ENCODE results near the gene PARD3B. TPM values are rescaled to one million over a fixed set of nuclear protein-coding genes. Genes with fewer than 3 reads are reported as not detected.

PARD3B gene
- total and polyA plus RNA-seq, 9 donors: 6.4 to 15.3 (median 7.5) TPM

DNA sequence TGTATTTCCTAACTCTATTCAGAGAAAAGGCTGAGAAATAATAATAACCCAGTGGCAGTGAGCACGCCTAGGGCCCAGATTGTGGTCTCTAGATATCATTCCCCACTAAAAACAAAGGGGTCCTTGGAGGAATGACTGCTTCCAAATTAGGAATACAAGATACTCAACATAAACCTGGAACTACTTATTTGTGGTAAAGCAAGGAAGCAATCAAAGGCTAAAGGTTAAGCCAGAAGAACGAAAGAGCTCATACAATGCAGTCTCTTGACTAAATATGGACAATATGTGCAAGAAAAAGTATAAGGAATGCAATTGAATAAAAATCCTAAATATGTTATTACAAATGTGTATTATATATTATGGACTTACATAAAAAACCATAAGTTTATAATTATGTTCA lies 883.5 kb downstream of the PARD3B start:
- Histone ChIP-seq H3K36me3 (ENCODE audit: control insufficient read depth, insufficient read depth, low read length) (no peaks in the 10 kb centered on the region), H3K4me1 (ENCODE audit: control insufficient read depth, insufficient read depth, low read length) (no peaks in the 10 kb centered on the region), H3K9me3 (replicated peaks; ENCODE audit: control insufficient read depth, low read depth, low read length) (no peaks in the 10 kb centered on the region), H3K4me3 (ENCODE audit: low read length) (no peak overlapping the region), H3K27me3 (ENCODE audit: control insufficient read depth, insufficient read depth, low read length) (no peaks in the 10 kb centered on the region), H3K27ac (ENCODE audit: low read length) (no peak overlapping the region)
- WGBS (ENCODE audit: insufficient coverage): no CpG with 5 or more reads among the region's 2 CpGs
- no peak for DNase-seq

DNA sequence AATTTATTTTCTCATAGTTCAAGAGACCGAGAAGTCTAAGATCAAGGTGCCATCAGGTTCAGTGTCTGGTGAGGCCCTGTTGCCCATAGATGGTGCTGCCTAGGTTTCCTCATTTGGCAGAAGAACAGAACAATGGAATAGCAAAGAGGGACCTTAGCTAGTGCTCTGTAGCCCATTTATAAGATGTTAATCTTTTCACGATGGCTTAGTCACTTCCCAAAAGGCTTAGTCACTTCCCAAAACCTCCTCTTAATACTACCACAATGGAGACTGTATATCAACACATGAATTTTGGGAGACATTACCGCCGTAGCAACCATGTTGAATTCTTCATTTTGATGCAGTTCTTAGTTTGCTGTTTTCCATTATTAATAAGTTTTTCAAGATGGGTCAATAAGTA lies 890.7 kb downstream of the PARD3B start:
- Histone ChIP-seq H3K27me3 (ENCODE audit: control insufficient read depth, insufficient read depth, low read length) (no peaks in the 10 kb centered on the region), H3K36me3 (ENCODE audit: control insufficient read depth, insufficient read depth, low read length) (no peaks in the 10 kb centered on the region), H3K9me3 (replicated peaks; ENCODE audit: control insufficient read depth, low read depth, low read length) (no peaks in the 10 kb centered on the region), H3K27ac (ENCODE audit: low read length) (no peak overlapping the region), H3K4me3 (ENCODE audit: low read length) (no peak overlapping the region), H3K4me1 (ENCODE audit: control insufficient read depth, insufficient read depth, low read length) (no peaks in the 10 kb centered on the region)
- no CpG with 5 or more reads among the region's 4 CpGs for WGBS (ENCODE audit: insufficient coverage)
- no peak for DNase-seq

- no peak overlapping the region for H3K27ac ChIP-seq (ENCODE audit: low read length)
- peaks cover 3% of the 10 kb centered on the region for H3K9me3 ChIP-seq (replicated peaks; ENCODE audit: control insufficient read depth, low read depth, low read length)
- H3K4me3 ChIP-seq (ENCODE audit: low read length): no peak overlapping the region
- no CpG with 5 or more reads among the region's 2 CpGs for WGBS (ENCODE audit: insufficient coverage)
- no peaks in the 10 kb centered on the region for H3K4me1 ChIP-seq (ENCODE audit: control insufficient read depth, insufficient read depth, low read length)
- H3K36me3 ChIP-seq (ENCODE audit: control insufficient read depth, insufficient read depth, low read length): no peaks in the 10 kb centered on the region
- DNase-seq: no peak
- H3K27me3 ChIP-seq (ENCODE audit: control insufficient read depth, insufficient read depth, low read length): no peaks in the 10 kb centered on the region
Measured at GRCh38 chr2:205438241-205438640, 893.0 kb downstream of the PARD3B start.

GRCh38 chr2:205439621-205440020 lies 894.3 kb downstream of the PARD3B start:
- Histone ChIP-seq H3K4me1 (ENCODE audit: control insufficient read depth, insufficient read depth, low read length) (no peaks in the 10 kb centered on the region), H3K36me3 (ENCODE audit: control insufficient read depth, insufficient read depth, low read length) (peaks cover 2% of the 10 kb centered on the region), H3K27me3 (ENCODE audit: control insufficient read depth, insufficient read depth, low read length) (no peaks in the 10 kb centered on the region), H3K4me3 (ENCODE audit: low read length) (no peak overlapping the region), H3K27ac (ENCODE audit: low read length) (no peak overlapping the region), H3K9me3 (replicated peaks; ENCODE audit: control insufficient read depth, low read depth, low read length) (peaks cover 6% of the 10 kb centered on the region)
- no peak for DNase-seq
- 80% methylated on average over 1 of the region's 2 CpGs for WGBS (ENCODE audit: insufficient coverage)

- no peak overlapping the region for H3K4me3 ChIP-seq (ENCODE audit: low read length)
- H3K4me1 ChIP-seq (ENCODE audit: control insufficient read depth, insufficient read depth, low read length): no peaks in the 10 kb centered on the region
- no peaks in the 10 kb centered on the region for H3K27me3 ChIP-seq (ENCODE audit: control insufficient read depth, insufficient read depth, low read length)
- H3K36me3 ChIP-seq (ENCODE audit: control insufficient read depth, insufficient read depth, low read length): peaks cover 2% of the 10 kb centered on the region
- no peak overlapping the region for H3K27ac ChIP-seq (ENCODE audit: low read length)
- peaks cover 6% of the 10 kb centered on the region for H3K9me3 ChIP-seq (replicated peaks; ENCODE audit: control insufficient read depth, low read depth, low read length)
- no peak for DNase-seq
Measured at GRCh38 chr2:205441524-205441923, 896.2 kb downstream of the PARD3B start.

DNA sequence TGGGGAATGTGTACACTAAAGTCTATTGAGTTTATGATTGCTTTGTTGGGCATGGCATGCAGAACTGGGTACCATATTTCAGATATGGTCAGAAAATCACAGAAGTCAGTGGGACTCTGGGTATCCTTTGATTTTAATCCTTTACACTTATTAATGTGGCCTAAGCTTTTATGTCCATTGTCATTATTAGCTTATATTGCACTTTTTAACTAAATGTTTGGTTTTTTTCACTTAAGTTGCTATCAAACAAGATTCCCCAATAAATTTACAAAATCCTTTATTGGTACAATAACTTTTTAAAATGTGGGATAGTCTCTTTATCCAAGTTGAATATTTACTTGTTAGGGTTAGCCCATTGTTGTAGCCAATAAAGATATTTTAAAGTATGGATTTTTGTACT lies 902.9 kb downstream of the PARD3B start:
- H3K9me3 ChIP-seq (replicated peaks; ENCODE audit: control insufficient read depth, low read depth, low read length): peaks cover 3% of the 10 kb centered on the region
- H3K4me3 ChIP-seq (ENCODE audit: low read length): no peak overlapping the region
- H3K4me1 ChIP-seq (ENCODE audit: control insufficient read depth, insufficient read depth, low read length): no peaks in the 10 kb centered on the region
- no peaks in the 10 kb centered on the region for H3K27me3 ChIP-seq (ENCODE audit: control insufficient read depth, insufficient read depth, low read length)
- no peak for DNase-seq
- peaks cover 2% of the 10 kb centered on the region for H3K36me3 ChIP-seq (ENCODE audit: control insufficient read depth, insufficient read depth, low read length)
- H3K27ac ChIP-seq (ENCODE audit: low read length): no peak overlapping the region

DNA sequence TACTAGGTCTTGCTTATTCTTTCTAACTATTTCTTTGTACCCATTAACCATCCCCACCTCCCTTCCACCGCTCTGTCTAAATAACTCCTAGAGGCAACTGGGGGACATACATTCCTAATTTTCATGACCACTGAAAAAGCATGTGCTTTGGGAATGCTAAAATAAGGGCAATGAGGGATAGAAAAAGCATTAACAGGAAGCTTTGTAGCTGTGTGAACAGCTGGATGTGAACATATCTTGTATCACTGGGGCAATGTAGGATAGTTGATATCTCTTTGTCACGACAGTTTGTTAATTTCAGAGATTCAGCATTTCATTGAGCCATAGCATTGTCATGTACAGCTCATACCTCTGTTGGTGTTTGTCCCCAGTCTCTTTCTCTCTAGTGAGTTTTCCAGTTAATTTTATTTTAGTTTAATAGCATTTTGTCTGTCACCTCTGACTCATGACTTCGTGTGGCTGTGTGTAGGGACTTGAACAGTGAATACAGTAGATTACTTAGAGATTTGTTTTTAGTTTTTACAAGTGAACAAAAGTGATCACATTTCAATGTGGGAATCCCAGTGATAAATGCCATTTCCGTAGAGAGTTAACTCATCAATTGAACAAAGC lies 906.7 kb downstream of the PARD3B start:
- H3K27me3 ChIP-seq (ENCODE audit: control insufficient read depth, insufficient read depth, low read length): no peaks in the 10 kb centered on the region
- H3K9me3 ChIP-seq (replicated peaks; ENCODE audit: control insufficient read depth, low read depth, low read length): no peaks in the 10 kb centered on the region
- DNase-seq: no peak
- H3K4me1 ChIP-seq (ENCODE audit: control insufficient read depth, insufficient read depth, low read length): no peaks in the 10 kb centered on the region
- no peak overlapping the region for H3K4me3 ChIP-seq (ENCODE audit: low read length)
- no CpG with 5 or more reads among the region's 4 CpGs for WGBS (ENCODE audit: insufficient coverage)
- no peaks in the 10 kb centered on the region for H3K36me3 ChIP-seq (ENCODE audit: control insufficient read depth, insufficient read depth, low read length)
- no peak overlapping the region for H3K27ac ChIP-seq (ENCODE audit: low read length)

DNA sequence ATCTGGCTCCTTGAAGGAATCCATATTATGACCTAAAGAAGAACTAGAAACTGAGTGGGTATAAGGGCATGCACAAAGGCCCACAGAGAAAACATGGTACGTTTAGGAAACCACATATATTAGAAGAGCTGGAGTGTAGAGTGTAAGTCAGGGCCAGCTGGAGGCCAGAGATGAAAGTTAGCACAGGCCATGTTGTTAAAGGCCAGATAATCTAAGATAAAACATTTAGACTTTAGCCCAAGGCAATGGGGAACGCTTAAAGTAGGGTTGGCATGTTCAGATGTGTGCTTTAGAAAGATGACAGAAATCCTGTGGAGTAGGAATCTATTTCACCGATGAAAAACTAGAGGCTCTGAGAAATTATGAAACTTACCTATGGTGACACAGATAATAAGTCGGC lies 907.9 kb downstream of the PARD3B start:
- 93% methylated on average over 3 of the region's 4 CpGs for WGBS (ENCODE audit: insufficient coverage)
- DNase-seq: no peak
- no peaks in the 10 kb centered on the region for H3K36me3 ChIP-seq (ENCODE audit: control insufficient read depth, insufficient read depth, low read length)

GRCh38 chr2:205456682-205457081 lies 911.4 kb downstream of the PARD3B start:
- Histone ChIP-seq H3K4me1 (ENCODE audit: control insufficient read depth, insufficient read depth, low read length) (no peaks in the 10 kb centered on the region), H3K9me3 (replicated peaks; ENCODE audit: control insufficient read depth, low read depth, low read length) (no peaks in the 10 kb centered on the region), H3K36me3 (ENCODE audit: control insufficient read depth, insufficient read depth, low read length) (no peaks in the 10 kb centered on the region), H3K4me3 (ENCODE audit: low read length) (no peak overlapping the region), H3K27me3 (ENCODE audit: control insufficient read depth, insufficient read depth, low read length) (no peaks in the 10 kb centered on the region), H3K27ac (ENCODE audit: low read length) (no peak overlapping the region)
- WGBS (ENCODE audit: insufficient coverage): no CpG with 5 or more reads among the region's 1 CpG
- no peak for DNase-seq

More for the DNA sequence above, 907.9 kb downstream of the PARD3B start:
- Histone ChIP-seq H3K27me3 (ENCODE audit: control insufficient read depth, insufficient read depth, low read length) (no peaks in the 10 kb centered on the region), H3K4me1 (ENCODE audit: control insufficient read depth, insufficient read depth, low read length) (no peaks in the 10 kb centered on the region), H3K4me3 (ENCODE audit: low read length) (no peak overlapping the region), H3K9me3 (replicated peaks; ENCODE audit: control insufficient read depth, low read depth, low read length) (no peaks in the 10 kb centered on the region), H3K27ac (ENCODE audit: low read length) (no peak overlapping the region)

DNA sequence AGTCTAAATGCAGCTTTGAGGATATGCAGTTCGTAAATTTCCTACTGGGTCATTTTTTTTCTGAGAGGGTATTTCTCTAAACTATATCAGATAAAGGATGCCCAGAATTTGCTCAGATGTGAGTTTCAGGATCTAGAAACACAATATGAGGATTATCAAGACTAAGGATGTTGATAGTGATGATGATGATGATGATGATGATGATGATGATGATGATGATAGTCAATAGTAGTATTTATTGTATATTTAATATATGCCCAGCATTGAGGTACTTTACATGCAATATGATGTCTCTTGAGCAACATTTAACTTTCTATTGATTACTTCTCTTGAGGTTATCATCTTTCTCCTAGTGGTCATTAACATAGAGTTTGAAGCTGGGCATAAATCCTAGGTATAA lies 914.9 kb downstream of the PARD3B start:
- Histone ChIP-seq H3K36me3 (ENCODE audit: control insufficient read depth, insufficient read depth, low read length) (no peaks in the 10 kb centered on the region), H3K27ac (ENCODE audit: low read length) (no peak overlapping the region), H3K9me3 (replicated peaks; ENCODE audit: control insufficient read depth, low read depth, low read length) (no peaks in the 10 kb centered on the region), H3K4me3 (ENCODE audit: low read length) (no peak overlapping the region), H3K4me1 (ENCODE audit: control insufficient read depth, insufficient read depth, low read length) (peaks cover 2% of the 10 kb centered on the region), H3K27me3 (ENCODE audit: control insufficient read depth, insufficient read depth, low read length) (no peaks in the 10 kb centered on the region)
- no peak for DNase-seq
- no CpG with 5 or more reads among the region's 1 CpG for whole genome bisulfite sequencing (ENCODE audit: insufficient coverage)

GRCh38 chr2:205461169-205461568 lies 915.9 kb downstream of the PARD3B start:
- Histone ChIP-seq H3K9me3 (replicated peaks; ENCODE audit: control insufficient read depth, low read depth, low read length) (no peaks in the 10 kb centered on the region), H3K4me3 (ENCODE audit: low read length) (no peak overlapping the region), H3K27ac (ENCODE audit: low read length) (no peak overlapping the region), H3K4me1 (ENCODE audit: control insufficient read depth, insufficient read depth, low read length) (peaks cover 6% of the 10 kb centered on the region), H3K36me3 (ENCODE audit: control insufficient read depth, insufficient read depth, low read length) (no peaks in the 10 kb centered on the region), H3K27me3 (ENCODE audit: control insufficient read depth, insufficient read depth, low read length) (no peaks in the 10 kb centered on the region)
- WGBS (ENCODE audit: insufficient coverage): 95% methylated on average over 2 of the region's 4 CpGs
- no peak for DNase-seq
